DMS 273 (cell line): ENCODE data around the gene OR2V2.
A peak's percentile ranks its signal among the peaks of the same experiment; 100 is the strongest.

ENCODE experiments used
- DNase-seq: peaks from one replicate; lab custom pipeline; 2025; ENCODE audit not compliant: unreplicated experiment; lab: John Stamatoyannopoulos, UW

OR2V2 gene

DNA sequence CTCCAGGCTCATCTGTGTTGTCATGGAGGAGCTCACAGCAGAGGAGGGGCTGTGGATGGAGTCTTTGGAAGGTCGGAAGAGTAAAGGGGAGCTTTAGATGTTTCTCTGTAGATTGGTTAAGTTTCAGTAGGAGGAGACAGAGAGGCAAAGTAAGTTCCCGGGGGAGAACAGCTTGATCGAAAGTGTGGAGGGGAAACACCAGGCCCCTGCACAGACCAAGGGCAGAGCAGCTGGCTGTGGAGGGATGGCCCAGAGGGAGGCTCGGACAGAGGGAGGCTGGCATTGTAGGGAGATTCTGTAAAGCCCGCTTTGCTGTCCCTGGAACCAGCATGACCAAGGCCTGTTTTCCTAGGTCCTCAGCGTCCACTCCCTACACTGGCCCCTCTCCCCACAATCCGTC, 5.3 kb upstream of the OR2V2 start:
- DNase-seq = no peak

DNA sequence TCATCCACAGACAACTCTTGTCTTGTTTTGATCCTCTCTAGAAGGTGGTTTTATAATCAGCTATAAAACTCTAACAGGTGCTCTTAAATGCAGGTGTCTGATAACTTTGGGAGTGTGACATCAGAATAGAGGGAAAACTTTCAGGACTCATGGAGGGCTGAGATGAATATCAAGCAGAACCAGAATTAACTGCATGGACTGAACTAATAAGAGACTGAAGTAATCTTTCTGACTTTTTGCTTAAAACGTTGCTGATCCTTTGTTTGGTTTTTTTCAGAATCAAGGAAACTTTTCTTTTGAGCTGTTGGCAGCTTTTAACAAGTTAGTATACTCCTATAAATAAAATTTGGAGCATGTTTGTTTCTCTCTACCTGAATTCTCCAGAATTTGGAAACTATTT, 2.3 kb upstream of the OR2V2 start:
- no peak for DNase-seq

DNA sequence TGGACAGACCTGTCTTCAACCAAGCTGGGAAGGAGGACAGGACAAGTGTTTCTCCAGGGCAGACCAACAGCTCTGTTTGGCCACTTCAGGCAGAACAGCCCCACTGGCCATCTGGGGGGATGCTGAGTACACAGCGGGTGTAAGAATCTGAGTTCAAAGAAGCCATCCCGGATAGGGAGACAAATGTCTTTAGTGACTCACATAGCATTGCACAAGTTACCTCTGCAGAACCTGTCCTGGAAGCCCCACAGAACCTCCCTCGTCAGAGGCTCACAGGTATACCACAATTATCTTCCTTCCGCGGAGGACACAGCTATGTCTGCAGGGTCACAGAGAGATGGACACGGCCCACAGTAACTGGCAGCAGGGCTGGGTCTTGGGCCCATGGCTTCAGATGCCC, 2.0 kb downstream of the OR2V2 start:
- DNase-seq = no peak

DNA sequence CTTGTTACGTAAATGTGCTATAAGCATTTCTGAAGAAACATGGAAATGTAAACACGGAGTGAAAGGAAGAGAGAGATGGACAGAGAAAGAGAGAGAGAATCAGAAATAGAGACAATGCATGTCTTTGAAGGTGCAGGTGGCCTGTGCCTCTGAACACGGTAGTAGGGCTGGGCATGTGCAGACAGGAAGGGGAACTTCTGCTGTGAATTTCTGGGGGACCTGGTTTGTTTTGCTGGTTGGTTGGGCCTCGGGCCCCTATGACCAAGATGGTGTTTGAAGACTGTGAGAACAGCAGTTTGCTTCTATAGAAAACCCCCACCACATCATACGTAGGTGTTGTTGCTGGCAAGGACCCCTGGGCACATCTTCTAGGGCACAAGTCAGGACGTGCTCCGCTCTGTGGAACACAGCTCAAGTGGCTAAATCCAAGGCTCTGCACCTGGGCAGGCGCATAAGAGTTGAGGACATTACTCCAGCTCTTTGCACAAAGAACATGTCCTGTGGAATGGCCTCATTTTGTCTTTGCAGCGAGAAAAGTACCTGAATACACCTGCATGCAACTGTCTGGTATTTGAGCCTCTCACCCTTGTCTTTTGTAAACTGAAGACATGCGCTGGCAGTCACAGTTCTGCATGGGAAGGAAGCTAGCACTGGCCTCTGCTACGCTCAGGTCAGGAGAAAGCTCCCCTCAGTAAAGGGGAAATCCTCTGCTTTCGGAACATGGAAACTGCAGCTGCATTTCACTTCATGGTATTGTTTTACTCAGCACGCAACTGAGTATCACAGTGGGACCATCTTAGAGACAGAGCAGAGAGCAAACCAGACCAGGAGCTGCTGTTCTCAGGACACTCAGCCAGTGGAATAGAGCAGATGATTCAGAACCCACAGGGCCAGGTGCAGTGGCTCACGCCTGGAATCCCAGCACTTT, 2.7 kb downstream of the OR2V2 start:
- DNase-seq = no peak

DNA sequence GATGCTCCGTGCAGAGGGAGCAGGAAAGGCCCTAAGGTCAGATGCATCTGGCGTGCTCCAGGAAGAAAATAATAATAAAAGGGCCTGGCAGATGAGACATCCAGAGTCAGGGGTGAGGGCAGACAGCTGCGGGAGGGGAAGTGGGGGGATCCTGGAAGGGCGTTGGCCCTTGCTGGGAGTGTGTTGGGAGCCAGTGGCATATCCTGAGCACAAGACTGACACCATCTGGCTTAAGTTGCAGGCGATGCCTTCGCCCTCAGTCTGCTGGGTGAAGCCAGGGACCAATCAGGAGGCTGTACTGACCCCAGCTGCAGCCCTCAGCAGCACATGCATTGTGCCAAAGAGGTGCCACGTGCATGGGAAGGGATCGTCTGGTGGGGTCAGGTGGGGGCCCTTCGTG, 3.8 kb downstream of the OR2V2 start:
- peak; percentile 54 for DNase-seq

DNA sequence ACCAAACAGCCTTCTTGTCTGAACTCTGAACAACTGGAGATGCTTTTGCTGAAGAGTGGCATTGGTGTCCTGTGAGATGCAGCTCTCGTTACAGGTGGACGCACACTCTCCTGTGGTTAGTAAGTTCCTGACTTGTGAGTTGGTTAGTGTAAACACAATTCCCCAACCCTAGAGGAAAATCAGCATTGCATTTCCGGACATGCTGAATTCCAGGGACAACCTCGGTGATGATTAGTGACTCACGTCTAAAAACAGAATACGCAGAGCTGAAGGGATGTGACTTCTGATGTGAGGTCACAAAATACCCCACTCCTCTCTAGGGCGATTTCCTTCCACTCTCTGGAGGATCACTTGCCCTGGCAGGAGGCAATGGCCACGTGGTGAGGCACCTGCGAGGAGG, 5.0 kb downstream of the OR2V2 start:
- no peak for DNase-seq

DNA sequence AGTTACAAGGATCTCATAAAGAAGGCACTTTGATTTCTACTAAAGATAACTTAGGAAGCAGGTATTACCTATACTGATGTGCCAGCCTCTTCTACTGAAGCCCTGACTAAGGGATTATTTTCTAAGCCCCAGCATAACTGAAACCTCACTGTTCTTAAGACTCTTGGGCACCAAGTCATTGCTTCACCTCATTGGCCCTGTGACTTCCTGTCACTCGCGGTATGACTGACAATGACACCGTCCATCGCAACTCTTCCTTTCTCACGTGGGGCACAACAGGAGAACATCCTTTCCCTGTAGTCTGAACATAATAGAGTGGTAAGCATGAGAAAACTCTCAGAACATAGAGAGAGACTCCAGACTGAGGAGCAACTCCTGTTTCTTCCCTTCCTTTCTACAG, 6.4 kb downstream of the OR2V2 start:
- DNase-seq = no peak

DNA sequence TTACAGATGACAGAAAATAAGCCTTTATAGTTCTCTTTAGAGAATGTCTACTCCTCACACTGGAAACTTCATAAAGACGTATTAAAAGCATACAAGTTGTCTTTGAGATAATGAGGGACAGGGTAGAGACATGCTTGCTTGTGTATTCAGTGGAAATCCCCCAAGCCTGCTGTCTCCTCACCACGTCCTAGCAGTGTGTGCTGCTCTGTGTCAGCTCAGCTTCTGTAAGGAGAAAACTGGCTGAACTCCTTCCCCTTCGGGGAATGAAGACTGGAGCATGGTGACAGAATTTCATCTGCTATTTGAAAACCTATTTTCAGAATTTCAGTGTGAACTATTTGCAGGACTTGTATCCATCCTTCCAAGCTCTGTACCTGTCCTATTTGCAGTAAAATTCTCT, 9.4 kb downstream of the OR2V2 start:
- no peak for DNase-seq

DNA sequence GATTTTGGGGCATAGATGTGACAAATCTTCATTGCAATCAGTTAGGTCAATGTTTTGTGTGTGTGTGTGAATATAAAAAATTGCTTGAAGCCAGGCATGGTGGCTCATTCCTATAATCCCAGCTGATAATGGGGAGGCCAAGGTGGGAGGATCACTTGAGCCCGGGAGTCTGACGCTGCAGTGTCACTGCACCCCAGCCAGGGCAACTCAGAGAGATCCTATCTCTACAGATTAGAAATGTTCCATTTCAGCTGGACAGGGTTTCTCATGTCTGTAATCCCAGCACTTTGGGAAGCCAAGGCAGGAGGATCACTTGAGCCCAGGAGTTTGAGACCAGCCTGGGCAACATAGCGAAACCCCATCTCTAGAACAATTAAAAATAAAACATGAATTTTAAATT, 11.5 kb downstream of the OR2V2 start:
- DNase-seq = no peak

DNA sequence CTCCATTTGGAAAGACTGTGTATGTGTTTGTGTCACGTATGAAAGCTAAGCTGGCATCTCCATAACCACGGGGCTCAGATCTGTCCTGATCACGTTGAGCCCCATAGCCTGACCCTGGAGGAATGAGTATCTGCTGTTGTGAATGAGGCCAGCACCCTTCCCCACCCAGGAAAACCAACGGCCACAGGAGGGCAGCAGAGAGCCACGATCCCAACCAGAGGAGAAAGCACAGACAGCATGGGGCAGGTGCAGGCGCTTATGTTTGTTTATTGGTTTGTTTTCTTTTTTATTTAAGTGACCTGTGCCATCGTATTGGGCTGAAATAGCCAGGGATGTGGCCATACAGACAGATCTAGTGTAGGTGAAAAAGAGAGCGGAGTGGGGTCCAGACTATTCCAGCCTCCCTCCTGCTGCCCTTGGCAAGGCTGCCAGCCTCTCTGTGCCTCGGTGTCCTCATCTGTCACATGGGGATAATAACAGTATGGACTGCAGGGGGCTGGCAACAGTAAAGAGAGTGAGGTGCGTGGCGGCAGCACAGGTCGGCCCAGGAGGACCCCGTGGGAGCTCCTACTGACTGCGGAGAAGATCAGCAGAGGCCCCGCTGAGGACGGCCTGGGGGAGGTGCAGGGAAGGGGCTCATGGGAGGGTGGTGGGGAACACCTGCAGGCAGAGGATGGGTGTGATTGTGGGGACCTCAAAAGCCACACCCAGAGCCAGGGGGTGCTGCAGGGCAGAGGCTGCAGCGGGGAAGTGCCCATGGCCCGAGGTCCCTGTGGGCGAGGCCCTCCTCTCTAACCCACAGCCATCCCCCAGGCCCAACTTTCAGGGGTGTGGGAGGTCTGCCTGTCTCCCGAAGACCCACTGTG, 12.1 kb downstream of the OR2V2 start:
- DNase-seq = peak; percentile 94

DNA sequence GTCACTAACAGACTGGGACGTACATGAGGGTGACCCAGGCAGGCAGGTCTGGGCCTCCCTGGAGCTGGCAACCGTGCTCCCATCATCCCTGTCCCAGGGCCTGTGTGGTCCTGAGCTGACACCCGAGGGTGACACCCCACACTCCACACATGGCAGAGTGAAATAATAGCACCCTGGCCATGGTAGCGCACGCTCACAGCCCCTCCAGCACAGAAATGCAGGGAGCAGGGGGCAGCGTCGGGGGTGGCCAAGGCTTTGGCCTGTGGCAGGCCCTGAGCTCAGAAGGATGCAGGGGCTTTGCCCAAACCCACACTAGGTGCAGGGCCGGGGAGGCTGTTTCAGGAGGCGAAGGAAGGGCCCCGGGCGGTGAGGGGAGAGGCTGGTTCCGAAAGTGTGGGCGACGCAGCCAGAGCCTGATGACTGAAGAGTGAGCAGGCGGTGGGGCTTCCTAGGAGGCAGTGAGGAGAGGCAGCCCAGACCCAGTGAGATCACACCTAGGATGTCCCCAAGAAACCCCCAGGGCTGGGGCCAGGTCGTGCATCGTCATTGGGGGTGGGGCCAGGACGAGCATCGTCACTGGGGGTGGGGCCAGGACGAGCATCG, 12.9 kb downstream of the OR2V2 start:
- DNase-seq = peak; percentile 82

DNA sequence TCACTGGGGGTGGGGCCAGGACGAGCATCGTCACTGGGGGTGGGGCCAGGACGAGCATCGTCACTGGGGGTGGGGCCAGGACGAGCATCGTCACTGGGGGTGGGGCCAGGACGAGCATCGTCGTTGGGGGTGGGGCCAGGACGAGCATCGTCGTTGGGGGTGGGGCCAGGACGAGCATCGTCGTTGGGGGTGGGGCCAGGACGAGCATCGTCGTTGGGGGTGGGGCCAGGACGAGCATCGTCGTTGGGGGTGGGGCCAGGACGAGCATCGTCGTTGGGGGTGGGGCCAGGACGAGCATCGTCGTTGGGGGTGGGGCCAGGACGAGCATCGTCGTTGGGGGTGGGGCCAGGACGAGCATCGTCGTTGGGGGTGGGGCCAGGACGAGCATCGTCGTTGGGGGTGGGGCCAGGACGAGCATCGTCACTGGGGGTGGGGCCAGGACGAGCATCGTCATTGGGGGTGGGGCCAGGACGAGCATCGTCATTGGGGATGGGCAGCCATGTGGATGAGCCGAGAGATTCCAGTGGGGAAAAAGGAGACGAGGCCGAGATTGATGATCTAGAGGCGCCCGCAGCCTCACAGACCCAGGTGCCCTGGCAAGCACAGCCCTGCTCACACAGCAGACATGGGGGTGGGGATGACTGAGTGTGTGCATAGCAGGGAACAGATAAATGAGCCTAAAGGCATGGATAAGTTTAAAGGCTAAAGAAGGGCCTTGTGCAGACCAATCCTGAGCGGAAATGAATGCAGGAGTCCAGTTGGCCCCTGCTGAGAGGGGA, 13.6 kb downstream of the OR2V2 start:
- peak; percentile 78 for DNase-seq

DNA sequence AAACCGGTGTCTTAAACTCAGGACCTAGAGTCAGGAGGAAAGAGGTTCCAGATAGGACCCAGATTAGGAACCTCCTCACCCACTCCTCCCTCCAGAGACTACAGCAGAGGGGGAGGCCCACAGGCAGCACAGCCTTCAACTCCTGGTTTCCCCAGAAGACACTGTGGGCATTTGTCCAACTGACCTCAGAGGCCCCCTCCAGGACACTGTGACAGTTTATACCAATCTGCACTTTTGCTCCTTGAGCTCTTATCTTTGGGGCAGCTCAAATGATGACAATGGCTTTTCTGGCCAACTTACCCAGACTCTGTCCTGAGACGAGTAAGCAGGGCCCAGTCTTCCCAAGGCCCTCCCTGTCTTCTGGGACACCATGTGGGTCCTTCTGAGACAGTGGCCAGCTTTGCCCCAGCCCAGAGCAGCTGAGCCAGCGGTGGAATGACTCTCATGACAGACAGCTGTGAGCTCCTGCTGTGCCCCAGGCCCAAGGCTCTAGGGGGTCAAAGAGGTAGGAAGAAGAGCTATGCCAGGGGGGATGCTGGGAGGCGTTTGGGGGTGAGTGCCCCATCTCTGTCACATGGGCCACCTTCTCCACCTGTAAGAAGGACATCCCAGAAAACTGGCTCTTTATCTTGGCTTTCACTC, 14.3 kb downstream of the OR2V2 start:
- DNase-seq = peak; percentile 52

DNA sequence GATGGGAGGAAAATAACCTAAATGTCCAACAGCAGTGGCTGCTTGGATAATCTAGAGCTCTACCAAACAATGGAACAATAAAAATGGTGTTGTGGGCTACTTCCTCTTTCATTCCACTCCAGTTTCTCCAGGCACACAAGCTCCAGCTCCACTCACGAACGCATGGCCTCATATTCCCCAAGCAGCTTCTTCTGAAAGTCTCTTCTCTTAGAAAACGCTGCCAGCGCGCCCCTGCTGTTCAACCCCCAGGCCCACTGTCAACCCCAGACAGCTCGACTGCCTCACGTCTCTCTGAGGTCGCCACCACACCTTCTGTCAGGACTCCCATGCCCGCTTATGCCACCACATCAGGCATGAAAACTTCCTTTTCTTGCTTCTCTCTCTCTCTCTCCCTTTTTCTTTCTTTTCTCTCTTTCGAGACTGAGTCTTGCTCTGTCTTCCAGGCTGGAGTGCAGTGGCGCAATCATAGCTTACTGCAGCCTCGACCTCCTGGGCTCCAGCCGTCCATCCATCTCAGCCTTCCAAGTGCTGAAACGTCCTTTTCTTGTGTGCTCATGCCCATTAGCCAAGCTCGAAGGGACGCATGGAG, 16.2 kb downstream of the OR2V2 start:
- no peak for DNase-seq

DNA sequence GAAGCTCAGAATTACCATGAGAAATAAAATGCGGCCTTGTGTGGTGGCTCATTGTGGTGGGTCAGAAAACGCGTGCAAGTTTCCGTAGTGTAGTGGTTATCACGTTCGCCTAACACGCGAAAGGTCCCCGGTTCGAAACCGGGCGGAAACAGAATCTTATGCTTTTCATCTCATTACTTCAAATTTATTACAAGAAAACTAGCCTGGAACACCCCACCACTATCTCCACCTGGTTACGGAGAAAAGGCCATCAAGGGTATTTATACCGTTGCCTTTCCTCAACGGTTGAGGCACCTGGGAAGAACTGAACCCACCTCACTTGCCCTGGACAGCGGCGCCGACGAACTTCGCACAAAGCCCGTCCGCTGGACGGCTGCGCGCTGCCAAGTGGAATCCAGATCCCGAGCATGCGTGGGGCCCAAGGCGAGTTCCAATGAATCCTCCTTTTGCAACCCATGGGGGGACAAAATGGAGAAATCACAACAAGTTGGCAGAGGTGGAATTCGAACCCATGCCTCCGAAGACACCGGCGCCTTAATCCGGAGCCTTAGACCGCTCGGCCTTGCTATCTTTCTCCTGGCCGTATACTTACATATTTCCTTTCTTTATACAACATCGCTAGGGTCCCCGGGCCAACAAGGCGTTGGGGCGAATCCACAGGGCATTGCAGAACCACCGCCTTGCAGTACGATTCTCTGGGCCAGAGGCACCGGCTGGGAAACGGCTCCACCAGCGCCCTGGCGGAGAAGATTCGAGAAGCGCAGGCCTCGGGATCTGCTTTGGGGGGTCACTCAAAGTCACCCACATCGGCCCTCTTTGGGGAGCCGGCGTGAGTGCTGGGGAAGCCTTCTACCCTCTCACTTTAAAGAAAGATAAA, 16.9 kb downstream of the OR2V2 start:
- peak; percentile 84 for DNase-seq

DNA sequence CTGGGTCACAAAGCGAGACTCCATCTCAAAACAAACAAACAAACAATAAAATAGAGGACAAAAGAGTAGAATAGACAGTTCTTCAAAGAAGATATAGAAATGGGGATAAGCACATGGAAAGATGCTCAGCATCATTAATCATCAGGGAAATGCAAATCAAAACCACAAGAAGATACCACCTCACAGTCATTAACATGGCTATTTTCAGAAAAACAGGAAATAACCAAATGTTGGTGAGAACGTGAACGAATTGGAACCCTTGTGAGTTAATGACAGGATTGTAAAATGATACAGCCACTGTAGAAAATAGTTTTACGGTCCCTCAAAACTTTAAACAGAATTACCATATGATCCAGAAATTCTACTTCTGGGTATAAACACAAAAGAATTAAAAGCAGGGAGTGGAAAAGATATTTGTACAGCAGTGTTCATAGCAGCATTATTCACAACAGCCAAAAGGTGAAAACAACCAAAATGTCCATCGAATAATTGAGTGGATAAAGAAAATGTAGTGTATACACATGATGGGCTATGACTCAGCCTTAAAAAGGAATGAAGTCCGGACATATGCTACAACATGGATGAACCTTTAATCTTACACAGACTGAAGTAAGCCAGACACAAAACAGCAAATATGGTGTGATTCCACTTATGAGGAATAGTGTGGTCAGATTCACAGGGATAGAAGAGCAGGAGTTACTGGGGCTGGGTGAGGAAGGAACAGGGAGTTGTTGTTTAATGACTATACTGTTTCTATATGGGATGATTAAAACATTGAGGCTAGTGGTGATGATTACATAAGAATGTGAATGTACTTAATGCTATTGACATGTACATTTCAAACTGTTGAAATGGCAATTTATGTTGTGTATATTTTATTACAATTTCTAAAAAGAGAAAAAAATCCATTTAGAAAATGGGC, 19.7 kb downstream of the OR2V2 start:
- DNase-seq = peak; percentile 29

DNA sequence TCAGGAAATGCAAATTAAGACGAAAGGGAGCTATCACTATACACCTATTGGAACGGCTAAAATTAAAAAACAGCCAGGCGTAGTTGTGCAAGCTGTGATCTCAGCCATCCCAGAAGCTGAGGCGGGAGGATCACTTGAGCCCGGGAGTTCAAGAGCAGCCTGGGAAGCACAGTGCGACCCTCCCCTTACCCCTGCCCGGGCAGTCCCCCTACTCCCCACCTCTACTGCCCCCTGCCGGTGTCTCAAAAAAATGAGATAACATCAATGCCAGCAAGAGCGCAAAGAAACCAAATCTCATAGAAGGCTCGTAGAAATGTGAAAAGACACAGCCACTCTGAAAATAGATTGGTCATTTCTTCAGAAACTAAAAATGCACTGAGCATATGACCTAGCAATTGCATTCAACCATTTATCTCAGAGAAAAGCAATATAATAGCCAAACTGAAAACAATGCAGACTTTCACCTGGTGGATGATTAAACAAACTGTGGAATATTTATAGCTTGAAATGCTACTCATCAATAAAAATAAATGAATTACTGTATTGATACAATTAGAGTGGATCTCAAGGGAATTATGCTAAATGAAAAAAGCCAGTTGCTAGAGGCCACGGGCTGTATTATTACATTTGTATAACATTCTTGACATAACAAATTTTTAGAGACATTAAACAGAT, 20.6 kb downstream of the OR2V2 start:
- DNase-seq = peak; percentile 89
